SU-DHL-6 (cell line): ENCODE results near the gene PCSK1.

Source experiments
- H2AFZ ChIP-seq: fragments of 200-600 bp; sonication (generic); 2 replicates; pipeline ENCODE4 v1.6.1; 2014; ENCODE audit warnings: low read depth, mild to moderate bottlenecking, moderate library complexity, mixed read lengths, antibody characterized with exemption, low read length; ENCODE audit not compliant: severe bottlenecking
- H3F3A ChIP-seq: fragments of 200-600 bp; shearing (Covaris generic); 2 replicates; pipeline ENCODE4 v1.6.0; 2016; ENCODE audit warnings: antibody characterized with exemption, mild to moderate bottlenecking; ENCODE audit not compliant: insufficient read depth
- H3K27ac ChIP-seq: fragments of 200-600 bp; sonication (generic); 2 replicates; pipeline ENCODE4 v1.5.1; 2016; ENCODE audit warnings: low read depth, mild to moderate bottlenecking, low read length, moderate library complexity, mixed read lengths
- H3K27me3 ChIP-seq: fragments of 200-600 bp; sonication (generic), shearing (Covaris generic); 2 replicates; pipeline ENCODE4 v1.6.0; 2014; ENCODE audit warnings: mild to moderate bottlenecking, low read length
- H3K36me3 ChIP-seq: fragments of 200-600 bp; sonication (generic); 2 replicates; pipeline ENCODE4 v1.6.1; 2014; ENCODE audit warnings: mild to moderate bottlenecking, low read length, mixed read lengths
- H3K4me2 ChIP-seq: fragments of 300-600, 200-600 bp; shearing (Covaris generic), sonication (generic); 2 replicates; pipeline ENCODE4 v1.6.0; 2014; ENCODE audit warnings: low read length, low read depth, mild to moderate bottlenecking; ENCODE audit not compliant: poor library complexity, severe bottlenecking
- H3K4me3 ChIP-seq: fragments of 200-600 bp; sonication (generic); 2 replicates; pipeline ENCODE4 v1.5.1; 2014; ENCODE audit warnings: antibody characterized with exemption, low read length, mild to moderate bottlenecking, mixed read lengths; ENCODE audit not compliant: insufficient read depth, poor library complexity, severe bottlenecking
- H3K79me2 ChIP-seq: fragments of 200-600 bp; sonication (generic); 2 replicates; pipeline ENCODE4 v1.6.1; 2014; ENCODE audit warnings: mild to moderate bottlenecking, low read length, moderate library complexity; ENCODE audit not compliant: insufficient read depth
- H3K9ac ChIP-seq: fragments of 200-600 bp; sonication (generic); 2 replicates; pipeline ENCODE4 v1.7.0; 2014; ENCODE audit warnings: mild to moderate bottlenecking, low read length
- H3K9me2 ChIP-seq: fragments of 200-600 bp; sonication (generic); replicated peaks from 2 replicates; pipeline ENCODE4 v1.6.1; 2014; ENCODE audit warnings: low read length; ENCODE audit not compliant: insufficient read depth
- H3K9me3 ChIP-seq: fragments of 200-600 bp; sonication (generic); 2 replicates; pipeline ENCODE4 v1.6.1; 2014; ENCODE audit warnings: low read length, mixed read lengths; ENCODE audit not compliant: insufficient read depth
- H4K20me1 ChIP-seq: fragments of 200-600 bp; sonication (generic); 2 replicates; pipeline ENCODE4 v1.6.1; 2014; ENCODE audit warnings: low read depth, mild to moderate bottlenecking, antibody characterized with exemption, low read length, moderate library complexity, mixed read lengths
- CTCF ChIP-seq: fragments of 200-600 bp; sonication (generic); IDR thresholded peaks from one replicate; pipeline ENCODE4 v1.5.1; 2017; ENCODE audit warnings: antibody characterized with exemption, mild to moderate bottlenecking, low read length, moderate library complexity; ENCODE audit not compliant: insufficient read depth, poor library complexity, severe bottlenecking
- EZH2phosphoT487 ChIP-seq: fragments of 200-600 bp; sonication (generic), shearing (Covaris generic); conservative IDR thresholded peaks from 2 replicates; pipeline ENCODE4 v1.6.1; 2018; ENCODE audit warnings: mild to moderate bottlenecking, antibody characterized with exemption, low read length, moderate library complexity, mixed read lengths

Gene PCSK1

GRCh38 chr5:96387616-96388015 is 45.4 kb downstream of the PCSK1 start:
- H3K27me3 ChIP-seq: no peaks in the 10 kb centered on the region
- no peak overlapping the region for H3K9ac ChIP-seq

GRCh38 chr5:96385538-96385937 is 47.5 kb downstream of the PCSK1 start:
- H2AFZ ChIP-seq: no peak overlapping the region
- H3K4me3 ChIP-seq: no peak overlapping the region
- H3K27me3 ChIP-seq: no peaks in the 10 kb centered on the region
- H3K9me2 ChIP-seq: no peaks in the 10 kb centered on the region
- H3K27ac ChIP-seq: no peak overlapping the region
- no peaks in the 10 kb centered on the region for H3K36me3 ChIP-seq
- no peaks in the 10 kb centered on the region for H4K20me1 ChIP-seq
- H3F3A ChIP-seq: no peaks in the 10 kb centered on the region
- no peak overlapping the region for H3K4me2 ChIP-seq
- no peak overlapping the region for H3K9ac ChIP-seq
- no peaks in the 10 kb centered on the region for H3K9me3 ChIP-seq
- H3K79me2 ChIP-seq: no peaks in the 10 kb centered on the region
- TF ChIP-seq EZH2phosphoT487 (no peak), CTCF (no peak)

More at GRCh38 chr5:96387616-96388015, 45.4 kb downstream of the PCSK1 start:
- H3F3A ChIP-seq: no peaks in the 10 kb centered on the region
- no peaks in the 10 kb centered on the region for H3K9me2 ChIP-seq
- H3K27ac ChIP-seq: no peak overlapping the region
- H3K4me2 ChIP-seq: no peak overlapping the region
- no peak overlapping the region for H2AFZ ChIP-seq
- TF ChIP-seq EZH2phosphoT487 (no peak), CTCF (no peak)
- H3K36me3 ChIP-seq: no peaks in the 10 kb centered on the region
- no peaks in the 10 kb centered on the region for H3K79me2 ChIP-seq
- no peak overlapping the region for H3K4me3 ChIP-seq
- H3K9me3 ChIP-seq: no peaks in the 10 kb centered on the region
- H4K20me1 ChIP-seq: no peaks in the 10 kb centered on the region

GRCh38 chr5:96384353-96384752 is 48.7 kb downstream of the PCSK1 start:
- Histone ChIP-seq H3K79me2 (no peaks in the 10 kb centered on the region), H3K9me2 (no peaks in the 10 kb centered on the region), H3K9ac (no peak overlapping the region), H2AFZ (no peak overlapping the region), H3K4me2 (no peak overlapping the region), H4K20me1 (no peaks in the 10 kb centered on the region), H3K27me3 (no peaks in the 10 kb centered on the region), H3K4me3 (no peak overlapping the region), H3K9me3 (no peaks in the 10 kb centered on the region), H3K36me3 (no peaks in the 10 kb centered on the region), H3F3A (no peaks in the 10 kb centered on the region), H3K27ac (no peak overlapping the region)
- TF ChIP-seq CTCF (no peak), EZH2phosphoT487 (no peak)
